RCC 7860 (cell line): ENCODE data around the gene HYCC1.
"Not testable (repeated sequence)": the region's sequence is repeated elsewhere in the genome, so short reads cannot be mapped to it uniquely, and the experiment has no call there.

ENCODE experiments used
- DNase-seq: peaks from one replicate; pipeline ENCODE4 v3.0.0-alpha.2; 2015; ENCODE audit warnings: low spot score
- FAIRE-seq: peaks from 2 replicates; lab custom pipeline; 2012; peaks lifted over from hg19 to GRCh38; lab: Jason Lieb, UNC

The HYCC1 gene

GRCh38 chr7:22989643-22990587, 24.0 kb downstream of the HYCC1 start:
- no peak for DNase-seq
- FAIRE-seq, result no peak

GRCh38 chr7:22985436-22985835, 28.5 kb downstream of the HYCC1 start:
- DNase-seq (no peak), FAIRE-seq (no peak)

GRCh38 chr7:22983257-22983855, 30.6 kb downstream of the HYCC1 start:
- DNase-seq (no peak), FAIRE-seq (no peak)

GRCh38 chr7:22980422-22980821, 33.5 kb downstream of the HYCC1 start:
- FAIRE-seq, result peak; percentile 84
- peak; percentile 23 for DNase-seq

- no peak for FAIRE-seq
- DNase-seq, result no peak
These were observed 34.1 kb downstream of the HYCC1 start for GRCh38 chr7:22979861-22980260.

- DNase-seq (no peak), FAIRE-seq (no peak)
These were observed 34.7 kb downstream of the HYCC1 start for GRCh38 chr7:22979251-22979650.

- not testable (repeated sequence) for DNase-seq, FAIRE-seq
These were observed 39.3 kb downstream of the HYCC1 start for GRCh38 chr7:22974636-22975035.

GRCh38 chr7:22972207-22972606, 41.7 kb downstream of the HYCC1 start:
- no peak for FAIRE-seq
- no peak for DNase-seq

GRCh38 chr7:22969010-22969431, 44.9 kb downstream of the HYCC1 start:
- FAIRE-seq (no peak), DNase-seq (no peak)
